GM18519 (cell line): ENCODE data around the gene MAPK11.

Experiments
- ATAC-seq: cut with Tn5 transposase; IDR thresholded peaks from one replicate; pipeline ENCODE4 v1.9.1; 2021; ENCODE audit warnings: mild to moderate bottlenecking, moderate library complexity; ENCODE audit not compliant: unreplicated experiment, low FRiP score

The MAPK11 gene

GRCh38 chr22:50308597-50308935 is 38.4 kb upstream of the MAPK11 start:
- ATAC-seq: no peak

- ATAC-seq: no peak
Measured at GRCh38 chr22:50307890-50308596, 37.9 kb upstream of the MAPK11 start.

- ATAC-seq: no peak
Measured at GRCh38 chr22:50306753-50307749, 36.9 kb upstream of the MAPK11 start, which contains the start of gene PLXNB2. PLXNB2 (minus strand) TSS chr22:50307646; CDS start chr22:50290584, 17,062 bp downstream.

GRCh38 chr22:50305923-50306566 is 35.9 kb upstream of the MAPK11 start:
- no peak for ATAC-seq

- ATAC-seq: no peak
Measured at GRCh38 chr22:50305393-50305922, 35.3 kb upstream of the MAPK11 start.

- no peak for ATAC-seq
Measured at GRCh38 chr22:50304528-50305392, 34.6 kb upstream of the MAPK11 start.

GRCh38 chr22:50303848-50304527 is 33.8 kb upstream of the MAPK11 start:
- ATAC-seq: no peak

- ATAC-seq: no peak
Measured at GRCh38 chr22:50303515-50303847, 33.3 kb upstream of the MAPK11 start.

- ATAC-seq: no peak
Measured at GRCh38 chr22:50302564-50302963, 32.4 kb upstream of the MAPK11 start.

GRCh38 chr22:50302041-50302541 is 31.9 kb upstream of the MAPK11 start:
- no peak for ATAC-seq

GRCh38 chr22:50301581-50301991 is 31.4 kb upstream of the MAPK11 start:
- no peak for ATAC-seq

GRCh38 chr22:50300620-50301257 is 30.6 kb upstream of the MAPK11 start:
- ATAC-seq: no peak

- no peak for ATAC-seq
Measured at GRCh38 chr22:50299785-50300619, 29.8 kb upstream of the MAPK11 start.

- no peak for ATAC-seq
Measured at GRCh38 chr22:50298937-50299784, 29.0 kb upstream of the MAPK11 start.

- no peak for ATAC-seq
Measured at GRCh38 chr22:50298266-50298637, 28.1 kb upstream of the MAPK11 start.

GRCh38 chr22:50297510-50298265 is 27.5 kb upstream of the MAPK11 start:
- ATAC-seq: no peak
